SK-N-SH (cell line): ENCODE data around the gene LEMD1. TPM values are rescaled to one million over a fixed set of nuclear protein-coding genes. Genes with fewer than 3 reads are reported as not detected.

Experiments used
- CTCF ChIA-PET: fragments of 300-600, 350-600 bp; formaldehyde crosslinking; extraction: SDS; loops from one replicate; lab custom pipeline; 2021; lab: Yijun Ruan, JAX
- POLR2A ChIA-PET: fragments of 350-600 bp; sonication (Branson Sonifier 250); formaldehyde crosslinking; extraction: SDS; loops from one replicate; lab custom pipeline; 2020; ENCODE audit warnings: antibody characterized with exemption, inconsistent platforms; lab: Yijun Ruan, JAX
- DNase-seq: peaks from one replicate; pipeline ENCODE4 v3.0.0; 2012
- H2AFZ ChIP-seq: fragments of 200-600 bp; sonication (generic); 2 replicates; pipeline ENCODE4 v1.8.1; 2016; ENCODE audit warnings: antibody characterized with exemption, mild to moderate bottlenecking, low read depth
- H3F3A ChIP-seq: fragments of 200-600 bp; sonication (generic); replicated peaks from 2 replicates; pipeline ENCODE3; 2016; ENCODE audit warnings: antibody characterized with exemption, mild to moderate bottlenecking; ENCODE audit not compliant: insufficient read depth
- H3K27ac ChIP-seq, 2 experiments: fragments of 200-500 bp in 1 of 2; fragments of 200-600 bp in 1 of 2; sonication (Bioruptor generic) in 1 of 2; sonication (generic), shearing (Covaris generic) in 1 of 2; 2 replicates each; pipeline versions ENCODE4 v1.5.1 to v1.6.1; 2014 to 2016; ENCODE audit warnings: low read depth in 2 of 2, inconsistent platforms in 1 of 2, low read length in 1 of 2, mild to moderate bottlenecking in 1 of 2, mixed read lengths in 1 of 2
- H3K27me3 ChIP-seq: fragments of 200-600 bp; sonication (generic), shearing (Covaris generic); 2 replicates; pipeline ENCODE4 v1.6.1; 2016; ENCODE audit warnings: mixed run types; ENCODE audit not compliant: insufficient read depth
- H3K36me3 ChIP-seq, 2 experiments: fragments of 200-500 bp in 1 of 2; fragments of 200-600 bp in 1 of 2; sonication (Bioruptor generic) in 1 of 2; sonication (generic) in 1 of 2; replicated peaks in 1 of 2; 2 replicates each; pipeline versions ENCODE3 to v1.5.1; 2014 to 2016; ENCODE audit warnings: low read length in 1 of 2, mild to moderate bottlenecking in 1 of 2; ENCODE audit not compliant: insufficient read depth in 2 of 2, control insufficient read depth in 1 of 2
- H3K4me1 ChIP-seq, 2 experiments: fragments of 200-500 bp in 1 of 2; fragments of 200-600 bp in 1 of 2; sonication (Bioruptor generic) in 1 of 2; sonication (generic), shearing (Covaris generic) in 1 of 2; 2 replicates each; pipeline versions ENCODE4 v1.5.1 to v1.6.1; 2014 to 2016; ENCODE audit warnings: low read depth in 1 of 2, low read length in 1 of 2, mixed run types in 1 of 2; ENCODE audit not compliant: insufficient read depth in 2 of 2, control insufficient read depth in 1 of 2
- H3K4me2 ChIP-seq: fragments of 200-600 bp; sonication (generic), shearing (Covaris generic); 2 replicates; pipeline ENCODE4 v1.6.1; 2017; ENCODE audit warnings: mixed run types
- H3K4me3 ChIP-seq, 2 experiments: fragments of 200-500 bp in 1 of 2; fragments of 200-600 bp in 1 of 2; sonication (Bioruptor generic) in 1 of 2; sonication (generic), shearing (Covaris generic) in 1 of 2; 2 replicates each; pipeline versions ENCODE4 v1.5.1 to v1.8.1; 2014 to 2016; ENCODE audit warnings: low read depth in 2 of 2, inconsistent platforms in 1 of 2, low read length in 1 of 2, mild to moderate bottlenecking in 1 of 2, mixed read lengths in 1 of 2, moderate library complexity in 1 of 2
- H3K79me2 ChIP-seq: fragments of 200-600 bp; sonication (generic); 2 replicates; pipeline ENCODE4 v1.8.1; 2017; ENCODE audit warnings: mild to moderate bottlenecking; ENCODE audit not compliant: insufficient read depth
- H3K9ac ChIP-seq: fragments of 200-600 bp; sonication (generic); 2 replicates; pipeline ENCODE4 v1.6.1; 2017; ENCODE audit warnings: mixed run types
- H3K9me2 ChIP-seq: fragments of 200-600 bp; sonication (generic); 2 replicates; pipeline ENCODE4 v1.6.1; 2017; ENCODE audit warnings: mixed run types
- H3K9me3 ChIP-seq: fragments of 200-600 bp; sonication (generic); 2 replicates; pipeline ENCODE4 v1.6.1; 2017; ENCODE audit warnings: mixed run types, mild to moderate bottlenecking, moderate library complexity
- H4K20me1 ChIP-seq: fragments of 200-600 bp; sonication (generic); 2 replicates; pipeline ENCODE4 v1.6.1; 2017; ENCODE audit warnings: mild to moderate bottlenecking, mixed run types; ENCODE audit not compliant: insufficient read depth
- EP300 ChIP-seq, 2 experiments: IDR thresholded peaks; 2 replicates each; pipeline versions ENCODE4 v1.4.0 to v1.6.1; 2012; ENCODE audit warnings: borderline replicate concordance in 1 of 2, low read depth in 1 of 2, low read length in 1 of 2
- JUND ChIP-seq: IDR thresholded peaks from 2 replicates; pipeline ENCODE4 v1.4.0; 2012
- MXI1 ChIP-seq: IDR thresholded peaks from 2 replicates; pipeline ENCODE4 v1.6.1; 2012; ENCODE audit warnings: mild to moderate bottlenecking, low read depth, low read length, improper control_type of control experiment
- NFIC ChIP-seq: IDR thresholded peaks from 2 replicates; pipeline ENCODE4 v1.4.0; 2012; ENCODE audit warnings: borderline replicate concordance
- RFX5 ChIP-seq: IDR thresholded peaks from 2 replicates; pipeline ENCODE4 v1.6.1; 2012; ENCODE audit warnings: mild to moderate bottlenecking, improper control_type of control experiment, low read length
- USF2 ChIP-seq: fragments of 150-350 bp; IDR thresholded peaks from 2 replicates; pipeline ENCODE4 v1.6.1; 2017; ENCODE audit warnings: antibody characterized with exemption, low read length, low read depth, borderline replicate concordance
- YY1 ChIP-seq: IDR thresholded peaks from 2 replicates; pipeline ENCODE4 v1.4.0; 2012; ENCODE audit warnings: low read depth, mild to moderate bottlenecking
- ZBTB33 ChIP-seq: IDR thresholded peaks from 2 replicates; pipeline ENCODE4 v1.4.0; 2012; ENCODE audit warnings: low read depth, borderline replicate concordance
- WGBS: methylation state at CpG from one replicate; pipeline ENCODE4 v1.1.6; 2017; ENCODE audit warnings: low lambda C conversion rate; 5-methylcytosine and 5-hydroxymethylcytosine counted together
- polyA plus RNA-seq, 3 experiments: library from polyadenylated mRNA; depleted of rRNA; stranded (reverse); fragments of >200 nt; gene quantifications; 2 replicates each; pipeline ENCODE4 v1.2.3, GENCODE V29; 2012
- TF ChIP-seq, protein P1 (sequence below): IDR thresholded peaks from 2 replicates; pipeline ENCODE4; 2012
- TF ChIP-seq, protein P2 (sequence below): fragments of 150-350 bp; IDR thresholded peaks from 2 replicates; pipeline ENCODE4 v1.6.1; 2016; ENCODE audit warnings: mild to moderate bottlenecking, low read depth, low read length

Gene LEMD1
- polyA plus RNA-seq, 1 of the 3 experiments (the other 2 are of a cell fraction) = not detected

GRCh38 chr1:205351984-205352713 is 69.7 kb downstream of the LEMD1 start:
- POLR2A ChIA-PET = no interaction called here
- Histone ChIP-seq H3K79me2 (no peaks in the 10 kb centered on the region), H3K27ac (no peak overlapping the region), H3K9me2 (no peaks in the 10 kb centered on the region), H2AFZ (no peak overlapping the region), H3K4me2 (no peak overlapping the region), H3K27me3 (no peaks in the 10 kb centered on the region; the same call in 1 of the 2 replicates), H3K36me3 (no peaks in the 10 kb centered on the region), H3F3A (no peaks in the 10 kb centered on the region), H3K4me3 (no peak overlapping the region), H4K20me1 (no peaks in the 10 kb centered on the region), H3K9ac (no peak overlapping the region), H3K4me1 (peaks cover 0 to 8% of the 10 kb centered on the region in 2 experiments; a peak in 1 of 4 replicates), H3K9me3 (no peaks in the 10 kb centered on the region)
- WGBS = 74% methylated on average over 10 of the region's 11 CpGs
- peak; percentile 57 for DNase-seq
- CTCF ChIA-PET = interaction anchor here (0.6 to 4.5 kb wide), 10 partner anchors 19 to 290 kb away, joined by 3 to 91 read pairs (median 12); no protein-coding TSS in a partner anchor
- TF ChIP-seq NFIC (no peak), EP300 (IDR thresholded peaks at IDR 0.05; ENCODE audit: borderline replicate concordance in 1 of 2, low read depth in 1 of 2, low read length in 1 of 2) (no peak), JUND (no peak), ZBTB33 (no peak), RFX5 (no peak), MXI1 (no peak), YY1 (no peak), USF2 (no peak)
- TF ChIP-seq, protein P1, sequence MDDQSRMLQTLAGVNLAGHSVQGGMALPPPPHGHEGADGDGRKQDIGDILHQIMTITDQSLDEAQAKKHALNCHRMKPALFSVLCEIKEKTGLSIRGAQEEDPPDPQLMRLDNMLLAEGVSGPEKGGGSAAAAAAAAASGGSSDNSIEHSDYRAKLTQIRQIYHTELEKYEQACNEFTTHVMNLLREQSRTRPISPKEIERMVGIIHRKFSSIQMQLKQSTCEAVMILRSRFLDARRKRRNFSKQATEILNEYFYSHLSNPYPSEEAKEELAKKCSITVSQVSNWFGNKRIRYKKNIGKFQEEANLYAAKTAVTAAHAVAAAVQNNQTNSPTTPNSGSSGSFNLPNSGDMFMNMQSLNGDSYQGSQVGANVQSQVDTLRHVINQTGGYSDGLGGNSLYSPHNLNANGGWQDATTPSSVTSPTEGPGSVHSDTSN = no peak

DNA sequence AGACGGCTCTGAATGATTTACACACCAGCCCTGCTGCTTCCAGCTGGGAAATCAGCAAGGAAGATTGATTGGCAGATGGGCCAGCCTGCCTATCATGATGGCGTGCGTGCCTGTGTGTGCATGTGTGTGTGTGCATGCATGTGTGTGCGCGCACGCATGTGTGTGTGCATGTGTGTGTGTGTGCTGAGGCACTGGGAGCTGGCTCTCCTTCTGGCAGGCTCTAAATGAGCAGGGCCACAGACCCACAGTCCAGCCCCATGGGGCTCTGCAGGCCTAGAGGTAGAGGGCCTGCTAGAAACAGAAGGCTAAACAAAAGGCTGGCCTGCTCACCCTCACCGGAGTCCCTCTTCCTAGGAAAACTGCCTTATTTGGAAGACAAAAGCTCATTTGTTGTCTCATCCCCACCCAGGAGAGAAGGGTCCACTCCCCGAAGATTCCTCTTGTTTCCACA is 71.1 kb downstream of the LEMD1 start:
- H3K27me3 ChIP-seq = no peaks in the 10 kb centered on the region; the same call in 1 of the 2 replicates
- H3K4me3 ChIP-seq = no peak overlapping the region
- H2AFZ ChIP-seq = no peak overlapping the region
- H4K20me1 ChIP-seq = no peaks in the 10 kb centered on the region
- WGBS = 83% methylated on average over 4 of the region's 8 CpGs
- H3K9me3 ChIP-seq = no peaks in the 10 kb centered on the region
- peaks cover 0 to 8% of the 10 kb centered on the region in 2 experiments; a peak in 1 of 4 replicates for H3K4me1 ChIP-seq
- H3K9ac ChIP-seq = no peak overlapping the region
- TF ChIP-seq, protein P2, sequence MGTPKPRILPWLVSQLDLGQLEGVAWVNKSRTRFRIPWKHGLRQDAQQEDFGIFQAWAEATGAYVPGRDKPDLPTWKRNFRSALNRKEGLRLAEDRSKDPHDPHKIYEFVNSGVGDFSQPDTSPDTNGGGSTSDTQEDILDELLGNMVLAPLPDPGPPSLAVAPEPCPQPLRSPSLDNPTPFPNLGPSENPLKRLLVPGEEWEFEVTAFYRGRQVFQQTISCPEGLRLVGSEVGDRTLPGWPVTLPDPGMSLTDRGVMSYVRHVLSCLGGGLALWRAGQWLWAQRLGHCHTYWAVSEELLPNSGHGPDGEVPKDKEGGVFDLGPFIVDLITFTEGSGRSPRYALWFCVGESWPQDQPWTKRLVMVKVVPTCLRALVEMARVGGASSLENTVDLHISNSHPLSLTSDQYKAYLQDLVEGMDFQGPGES = no peak
- TF ChIP-seq, all 33 proteins: peak for 0
- H3K79me2 ChIP-seq = no peaks in the 10 kb centered on the region
- no peak for DNase-seq
- H3F3A ChIP-seq = no peaks in the 10 kb centered on the region
- H3K9me2 ChIP-seq = no peaks in the 10 kb centered on the region
- no peaks in the 10 kb centered on the region for H3K36me3 ChIP-seq
- ChIA-PET CTCF (interaction anchor here (0.6 to 9.5 kb wide), 8 partner anchors 14 to 240 kb away, joined by 3 to 79 read pairs (median 6); no protein-coding TSS in a partner anchor), POLR2A (no interaction called here)
- H3K4me2 ChIP-seq = no peak overlapping the region
- H3K27ac ChIP-seq = no peak overlapping the region
